ENCODE results near the gene SOX6. TPM values are rescaled to one million over a fixed set of nuclear protein-coding genes. Genes with fewer than 3 reads are reported as not detected.
"Not testable (repeated sequence)": the region's sequence is repeated elsewhere in the genome, so short reads cannot be mapped to it uniquely, and the experiment has no call there.

The SOX6 gene
- total RNA-seq, 1 experiment from 2014 or later, result 0.21 TPM

- DNase-seq (ENCODE audit: low read depth, low spot score) (no peak), ATAC-seq (no peak)
- TF ChIP-seq POLR2AphosphoS5 (IDR thresholded peaks at IDR 0.05; ENCODE audit: low read depth, low read length) (no peak), SIN3A (IDR thresholded peaks at IDR 0.05; ENCODE audit: borderline replicate concordance, insufficient read depth, low read depth, low read length) (no peak), CTCF (IDR thresholded peaks at IDR 0.05) (no peak), TCF7L2 (IDR thresholded peaks at IDR 0.05; ENCODE audit: low read depth, low read length) (no peak), REST (IDR thresholded peaks at IDR 0.05; ENCODE audit: insufficient read depth in 1 of 2, low read depth in 2 of 2, low read length in 1 of 2) (no peak)
- Histone ChIP-seq H3K27ac (ENCODE audit: low read length) (no peak overlapping the region), H3K4me1 (ENCODE audit: control insufficient read depth, insufficient read depth, low read length) (no peaks in the 10 kb centered on the region), H3K4me3 (ENCODE audit: low read depth in 2 of 2, low read length in 2 of 2) (no peak overlapping the region), H3K36me3 (ENCODE audit: control insufficient read depth, insufficient read depth, low read length) (no peaks in the 10 kb centered on the region), H3K9me3 (ENCODE audit: control insufficient read depth, insufficient read depth, low read depth, low read length) (no peaks in the 10 kb centered on the region), H3K27me3 (ENCODE audit: control insufficient read depth, insufficient read depth, low read length) (no peaks in the 10 kb centered on the region)
- BruUV-seq (replicated peaks), result no TSS peak
- in situ Hi-C loops (cut with HindIII; ENCODE audit: low pct_unique_long_range_greater_than_20kb, low sequenced_read_pairs) (no loop called here), intact Hi-C loops (cut with micrococcal nuclease; ENCODE audit: unreplicated experiment) (no loop called here)
- POLR2A ChIA-PET, result no interaction called here
- CTCF ChIA-PET, result no interaction called here
These were observed 325.7 kb downstream of the SOX6 start for GRCh38 chr11:16030664-16031063.

GRCh38 chr11:16029151-16029550, 327.2 kb downstream of the SOX6 start:
- H3K4me3 ChIP-seq (ENCODE audit: low read depth in 2 of 2, low read length in 2 of 2); DNase-seq (ENCODE audit: low read depth, low spot score); H3K27me3 ChIP-seq (ENCODE audit: control insufficient read depth, insufficient read depth, low read length); H3K27ac ChIP-seq (ENCODE audit: low read length); BruUV-seq (replicated peaks); intact Hi-C loops (cut with micrococcal nuclease; ENCODE audit: unreplicated experiment); CTCF ChIA-PET; H3K9me3 ChIP-seq (ENCODE audit: control insufficient read depth, insufficient read depth, low read depth, low read length); H3K4me1 ChIP-seq (ENCODE audit: control insufficient read depth, insufficient read depth, low read length); ATAC-seq; H3K36me3 ChIP-seq (ENCODE audit: control insufficient read depth, insufficient read depth, low read length); in situ Hi-C loops (cut with HindIII; ENCODE audit: low pct_unique_long_range_greater_than_20kb, low sequenced_read_pairs); POLR2A ChIA-PET: not testable (repeated sequence)

- Histone ChIP-seq H3K9me3 (ENCODE audit: control insufficient read depth, insufficient read depth, low read depth, low read length) (no peaks in the 10 kb centered on the region), H3K27ac (ENCODE audit: low read length) (no peak overlapping the region), H3K4me3 (ENCODE audit: low read depth in 2 of 2, low read length in 2 of 2) (no peak overlapping the region), H3K4me1 (ENCODE audit: control insufficient read depth, insufficient read depth, low read length) (no peaks in the 10 kb centered on the region), H3K36me3 (ENCODE audit: control insufficient read depth, insufficient read depth, low read length) (no peaks in the 10 kb centered on the region), H3K27me3 (ENCODE audit: control insufficient read depth, insufficient read depth, low read length) (no peaks in the 10 kb centered on the region)
- in situ Hi-C loops (cut with HindIII; ENCODE audit: low pct_unique_long_range_greater_than_20kb, low sequenced_read_pairs) (no loop called here), intact Hi-C loops (cut with micrococcal nuclease; ENCODE audit: unreplicated experiment) (no loop called here)
- no peak for DNase-seq (ENCODE audit: low read depth, low spot score)
- ChIA-PET CTCF (no interaction called here), POLR2A (no interaction called here)
- ATAC-seq, result no peak
- no peak for TF ChIP-seq POLR2AphosphoS5 (IDR thresholded peaks at IDR 0.05; ENCODE audit: low read depth, low read length)
- no peak for TF ChIP-seq REST (IDR thresholded peaks at IDR 0.05; ENCODE audit: insufficient read depth in 1 of 2, low read depth in 2 of 2, low read length in 1 of 2)
- TF ChIP-seq CTCF (IDR thresholded peaks at IDR 0.05), result no peak
- TF ChIP-seq SIN3A (IDR thresholded peaks at IDR 0.05; ENCODE audit: borderline replicate concordance, insufficient read depth, low read depth, low read length), result no peak
- TF ChIP-seq TCF7L2 (IDR thresholded peaks at IDR 0.05; ENCODE audit: low read depth, low read length), result no peak
- no TSS peak for BruUV-seq (replicated peaks)
These were observed 327.9 kb downstream of the SOX6 start for GRCh38 chr11:16028419-16028818.
